ENCODE data around the gene MYH13. TPM values are rescaled to one million over a fixed set of nuclear protein-coding genes. Genes with fewer than 3 reads are reported as not detected.

The MYH13 gene
- polyA plus RNA-seq, 2 donors, result 0.04 to 0.08 TPM

GRCh38 chr17:10270258-10270657 lies 102.5 kb downstream of the MYH13 start:
- no peaks in the 10 kb centered on the region for H3K4me1 ChIP-seq (ENCODE audit: control insufficient read depth in 2 of 2, insufficient read depth in 2 of 2, low read length in 1 of 2)
- no peak overlapping the region for H3K27ac ChIP-seq (ENCODE audit: low read depth in 2 of 2, low read length in 1 of 2)
- H3K4me3 ChIP-seq (ENCODE audit: low read depth in 1 of 2, low read length in 2 of 2), result no peak overlapping the region
- H3K9me3 ChIP-seq (ENCODE audit: control insufficient read depth in 2 of 2, insufficient read depth in 1 of 2, low read depth in 1 of 2, low read length in 1 of 2), result no peaks in the 10 kb centered on the region
- no peaks in the 10 kb centered on the region for H3K36me3 ChIP-seq (ENCODE audit: control insufficient read depth in 2 of 2, insufficient read depth in 2 of 2, low read length in 1 of 2)
- WGBS, 2 donors, result 69 to 77% methylated on average over 1 of the region's 1 CpG
- H3K27me3 ChIP-seq (ENCODE audit: control insufficient read depth in 1 of 2, insufficient read depth in 2 of 2, low read length in 2 of 2), result no peaks in the 10 kb centered on the region

DNA sequence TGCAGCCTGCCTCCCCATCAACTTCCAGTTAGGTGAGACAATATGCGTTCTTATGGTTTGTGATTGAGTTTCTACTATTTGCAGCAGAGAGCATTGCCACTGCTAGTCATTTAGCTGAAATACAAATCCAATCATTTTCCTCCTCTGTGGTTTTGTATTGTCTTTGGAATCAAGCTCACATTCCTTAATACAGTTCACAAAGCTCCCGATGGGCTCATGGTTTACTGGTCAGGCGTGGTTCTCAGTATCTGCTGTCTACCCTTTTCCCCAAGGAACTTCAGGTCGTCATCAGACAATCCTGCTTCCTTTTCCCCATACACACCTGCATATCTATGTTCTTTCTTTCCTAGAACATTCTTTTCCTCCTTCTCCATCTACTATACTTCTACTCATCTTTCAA lies 104.8 kb downstream of the MYH13 start:
- Histone ChIP-seq H3K4me3 (ENCODE audit: low read depth in 1 of 2, low read length in 2 of 2) (no peak overlapping the region), H3K9me3 (ENCODE audit: control insufficient read depth in 2 of 2, insufficient read depth in 1 of 2, low read depth in 1 of 2, low read length in 1 of 2) (no peaks in the 10 kb centered on the region), H3K4me1 (ENCODE audit: control insufficient read depth in 2 of 2, insufficient read depth in 2 of 2, low read length in 1 of 2) (no peaks in the 10 kb centered on the region), H3K27ac (ENCODE audit: low read depth in 2 of 2, low read length in 1 of 2) (no peak overlapping the region), H3K27me3 (ENCODE audit: control insufficient read depth in 1 of 2, insufficient read depth in 2 of 2, low read length in 2 of 2) (no peaks in the 10 kb centered on the region), H3K36me3 (ENCODE audit: control insufficient read depth in 2 of 2, insufficient read depth in 2 of 2, low read length in 1 of 2) (no peaks in the 10 kb centered on the region)
- 69 to 75% methylated on average over 4 of the region's 4 CpGs for WGBS, 2 donors

GRCh38 chr17:10266296-10266876 lies 106.4 kb downstream of the MYH13 start:
- H3K4me3 ChIP-seq (ENCODE audit: low read depth in 1 of 2, low read length in 2 of 2), result no peak overlapping the region
- H3K4me1 ChIP-seq (ENCODE audit: control insufficient read depth in 2 of 2, insufficient read depth in 2 of 2, low read length in 1 of 2), result no peaks in the 10 kb centered on the region
- 72 to 81% methylated on average over 3 of the region's 3 CpGs for WGBS, 2 donors
- H3K27ac ChIP-seq (ENCODE audit: low read depth in 2 of 2, low read length in 1 of 2), result no peak overlapping the region
- H3K36me3 ChIP-seq (ENCODE audit: control insufficient read depth in 2 of 2, insufficient read depth in 2 of 2, low read length in 1 of 2), result no peaks in the 10 kb centered on the region
- no peaks in the 10 kb centered on the region for H3K27me3 ChIP-seq (ENCODE audit: control insufficient read depth in 1 of 2, insufficient read depth in 2 of 2, low read length in 2 of 2)
- no peaks in the 10 kb centered on the region for H3K9me3 ChIP-seq (ENCODE audit: control insufficient read depth in 2 of 2, insufficient read depth in 1 of 2, low read depth in 1 of 2, low read length in 1 of 2)

- Histone ChIP-seq H3K9me3 (ENCODE audit: control insufficient read depth in 2 of 2, insufficient read depth in 1 of 2, low read depth in 1 of 2, low read length in 1 of 2) (no peaks in the 10 kb centered on the region), H3K27me3 (ENCODE audit: control insufficient read depth in 1 of 2, insufficient read depth in 2 of 2, low read length in 2 of 2) (no peaks in the 10 kb centered on the region), H3K36me3 (ENCODE audit: control insufficient read depth in 2 of 2, insufficient read depth in 2 of 2, low read length in 1 of 2) (no peaks in the 10 kb centered on the region), H3K4me1 (ENCODE audit: control insufficient read depth in 2 of 2, insufficient read depth in 2 of 2, low read length in 1 of 2) (no peaks in the 10 kb centered on the region), H3K4me3 (ENCODE audit: low read depth in 1 of 2, low read length in 2 of 2) (no peak overlapping the region), H3K27ac (ENCODE audit: low read depth in 2 of 2, low read length in 1 of 2) (no peak overlapping the region)
- 61 to 64% methylated on average over 3 of the region's 3 CpGs for WGBS, 2 donors
These were observed 107.6 kb downstream of the MYH13 start for GRCh38 chr17:10265100-10265810.

- no peaks in the 10 kb centered on the region for H3K27me3 ChIP-seq (ENCODE audit: control insufficient read depth in 1 of 2, insufficient read depth in 2 of 2, low read length in 2 of 2)
- no peak overlapping the region for H3K4me3 ChIP-seq (ENCODE audit: low read depth in 1 of 2, low read length in 2 of 2)
- H3K4me1 ChIP-seq (ENCODE audit: control insufficient read depth in 2 of 2, insufficient read depth in 2 of 2, low read length in 1 of 2), result no peaks in the 10 kb centered on the region
- H3K9me3 ChIP-seq (ENCODE audit: control insufficient read depth in 2 of 2, insufficient read depth in 1 of 2, low read depth in 1 of 2, low read length in 1 of 2), result no peaks in the 10 kb centered on the region
- WGBS, 2 donors, result 72 to 76% methylated on average over 2 of the region's 2 CpGs
- H3K36me3 ChIP-seq (ENCODE audit: control insufficient read depth in 2 of 2, insufficient read depth in 2 of 2, low read length in 1 of 2), result no peaks in the 10 kb centered on the region
- no peak overlapping the region for H3K27ac ChIP-seq (ENCODE audit: low read depth in 2 of 2, low read length in 1 of 2)
These were observed 108.8 kb downstream of the MYH13 start for GRCh38 chr17:10264051-10264450.

DNA sequence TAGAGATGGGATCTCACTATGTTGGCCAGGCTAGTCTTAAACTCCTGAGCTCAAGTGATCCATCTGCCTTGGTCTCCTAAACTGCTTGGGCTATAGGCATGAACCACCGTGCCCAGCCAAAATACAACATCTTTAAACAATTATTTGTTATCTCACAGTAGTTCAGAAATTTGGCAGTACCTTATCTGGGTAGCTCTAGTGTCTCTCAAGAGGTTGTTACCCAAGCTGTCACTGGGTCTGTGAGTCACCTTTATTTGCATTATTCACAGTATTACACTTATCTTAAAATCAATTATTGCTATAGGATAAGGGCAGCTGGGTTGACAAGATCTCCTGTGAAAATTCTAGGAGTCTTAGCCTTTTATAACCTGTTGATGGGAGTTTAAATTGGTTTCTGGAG lies 110.4 kb downstream of the MYH13 start:
- no peaks in the 10 kb centered on the region for H3K36me3 ChIP-seq (ENCODE audit: control insufficient read depth in 2 of 2, insufficient read depth in 2 of 2, low read length in 1 of 2)
- H3K27me3 ChIP-seq (ENCODE audit: control insufficient read depth in 1 of 2, insufficient read depth in 2 of 2, low read length in 2 of 2), result peaks cover 0 to 3% of the 10 kb centered on the region in 2 donors
- no peak overlapping the region for H3K4me3 ChIP-seq (ENCODE audit: low read depth in 1 of 2, low read length in 2 of 2)
- no peaks in the 10 kb centered on the region for H3K9me3 ChIP-seq (ENCODE audit: control insufficient read depth in 2 of 2, insufficient read depth in 1 of 2, low read depth in 1 of 2, low read length in 1 of 2)
- whole genome bisulfite sequencing, 2 donors, result 61 to 67% methylated on average over 1 of the region's 1 CpG
- H3K4me1 ChIP-seq (ENCODE audit: control insufficient read depth in 2 of 2, insufficient read depth in 2 of 2, low read length in 1 of 2), result no peaks in the 10 kb centered on the region
- no peak overlapping the region for H3K27ac ChIP-seq (ENCODE audit: low read depth in 2 of 2, low read length in 1 of 2)

GRCh38 chr17:10261098-10261497 lies 111.7 kb downstream of the MYH13 start:
- H3K4me1 ChIP-seq (ENCODE audit: control insufficient read depth in 2 of 2, insufficient read depth in 2 of 2, low read length in 1 of 2), result no peaks in the 10 kb centered on the region
- peaks cover 0 to 3% of the 10 kb centered on the region in 2 donors for H3K27me3 ChIP-seq (ENCODE audit: control insufficient read depth in 1 of 2, insufficient read depth in 2 of 2, low read length in 2 of 2)
- H3K36me3 ChIP-seq (ENCODE audit: control insufficient read depth in 2 of 2, insufficient read depth in 2 of 2, low read length in 1 of 2), result no peaks in the 10 kb centered on the region
- H3K27ac ChIP-seq (ENCODE audit: low read depth in 2 of 2, low read length in 1 of 2), result no peak overlapping the region
- no peak overlapping the region for H3K4me3 ChIP-seq (ENCODE audit: low read depth in 1 of 2, low read length in 2 of 2)
- WGBS, 2 donors, result 62 to 64% methylated on average over 3 of the region's 3 CpGs
- H3K9me3 ChIP-seq (ENCODE audit: control insufficient read depth in 2 of 2, insufficient read depth in 1 of 2, low read depth in 1 of 2, low read length in 1 of 2), result no peaks in the 10 kb centered on the region

- H3K27ac ChIP-seq (ENCODE audit: low read depth in 2 of 2, low read length in 1 of 2), result no peak overlapping the region
- H3K4me1 ChIP-seq (ENCODE audit: control insufficient read depth in 2 of 2, insufficient read depth in 2 of 2, low read length in 1 of 2), result peaks cover 0 to 2% of the 10 kb centered on the region in 2 donors
- WGBS, 2 donors, result 59 to 61% methylated on average over 11 of the region's 11 CpGs
These were observed 121.4 kb downstream of the MYH13 start for GRCh38 chr17:10251212-10251948.

More at GRCh38 chr17:10251212-10251948, 121.4 kb downstream of the MYH13 start:
- Histone ChIP-seq H3K36me3 (ENCODE audit: control insufficient read depth in 2 of 2, insufficient read depth in 2 of 2, low read length in 1 of 2) (no peaks in the 10 kb centered on the region), H3K4me3 (ENCODE audit: low read depth in 1 of 2, low read length in 2 of 2) (no peak overlapping the region), H3K9me3 (ENCODE audit: control insufficient read depth in 2 of 2, insufficient read depth in 1 of 2, low read depth in 1 of 2, low read length in 1 of 2) (no peaks in the 10 kb centered on the region), H3K27me3 (ENCODE audit: control insufficient read depth in 1 of 2, insufficient read depth in 2 of 2, low read length in 2 of 2) (no peaks in the 10 kb centered on the region)
